HepG2 (cell line): ENCODE measurements around the gene IFNAR2. TPM values are rescaled to one million over a fixed set of nuclear protein-coding genes. Genes with fewer than 3 reads are reported as not detected.

ENCODE experiments used
- ATAC-seq: fragments of 200-7000 bp; cut with Tn5 transposase; 3 replicates; pipeline ENCODE4 v1.9.1; 2020; ENCODE audit warnings: mild to moderate bottlenecking, moderate library complexity
- BruUV-seq: library from RNA; stranded (reverse); fragments of 400-500 nt; replicated peaks from 2 replicates; lab custom pipeline; 2021; lab: Mats Ljungman, UMichigan
- CTCF ChIA-PET: fragments of 300-600 bp; formaldehyde crosslinking; extraction: SDS; loops from one replicate; lab custom pipeline; 2021; ENCODE audit warnings: low total read pairs, inconsistent platforms, low intra/inter-chr PET ratio; lab: Yijun Ruan, JAX
- POLR2A ChIA-PET: fragments of 350-600 bp; sonication (Branson Sonifier 250); formaldehyde crosslinking; loops from one replicate; lab custom pipeline; 2020; ENCODE audit warnings: antibody characterized with exemption, inconsistent platforms; lab: Yijun Ruan, JAX
- DNase-seq: peaks from one replicate; pipeline ENCODE4 v3.0.0-alpha.2; 2015; ENCODE audit warnings: low spot score
- FAIRE-seq: peaks from 3 replicates; lab custom pipeline; 2011; peaks lifted over from hg19 to GRCh38; lab: Jason Lieb, UNC
- H2AFZ ChIP-seq: one replicate; pipeline ENCODE4 v1.6.1; 2011; ENCODE audit warnings: low read length, inconsistent platforms
- H3K27ac ChIP-seq: fragments of 300-600 bp; 3 replicates; pipeline ENCODE4 v1.8.0; 2011; ENCODE audit warnings: mixed run types, mild to moderate bottlenecking, mixed read lengths, low read length, inconsistent platforms; ENCODE audit not compliant: insufficient read depth; ENCODE audit errors: extremely low read length
- H3K27me3 ChIP-seq, 2 experiments: fragments of 200-600 bp in 1 of 2; 2 replicates in 1 of 2; 3 replicates in 1 of 2; pipeline versions ENCODE4 v1.6.0 to v1.8.0; 2011; ENCODE audit warnings: low read length in 2 of 2, mild to moderate bottlenecking in 2 of 2, moderate library complexity in 2 of 2, inconsistent platforms in 1 of 2; ENCODE audit not compliant: insufficient read depth in 2 of 2, control insufficient read depth in 1 of 2
- H3K36me3 ChIP-seq, 2 experiments: fragments of 200-600 bp in 1 of 2; replicated peaks in 1 of 2; 2 replicates in 1 of 2; 3 replicates in 1 of 2; pipeline versions ENCODE4 v1.5.1 to v1.8.0; 2011; ENCODE audit warnings: low read length in 2 of 2, inconsistent platforms in 1 of 2; ENCODE audit not compliant: insufficient read depth in 2 of 2, control insufficient read depth in 1 of 2
- H3K4me1 ChIP-seq: 2 replicates; pipeline ENCODE4 v1.5.1; 2012; ENCODE audit warnings: low read length, inconsistent platforms; ENCODE audit not compliant: insufficient read depth
- H3K4me2 ChIP-seq: 2 replicates; pipeline ENCODE4 v1.6.0; 2011; ENCODE audit warnings: low read depth, low read length, inconsistent platforms
- H3K4me3 ChIP-seq, 3 experiments: fragments of 200-600 bp in 1 of 3; sonication (generic), shearing (Covaris generic) in 1 of 3; replicated peaks in 1 of 3; 2 replicates each; pipeline ENCODE4 v1.5.1; 2011 to 2016; ENCODE audit warnings: low read length in 3 of 3, inconsistent platforms in 2 of 3, low read depth in 2 of 3, mild to moderate bottlenecking in 2 of 3, control low read depth in 1 of 3, mixed read lengths in 1 of 3; ENCODE audit not compliant: insufficient read depth in 1 of 3
- H3K79me2 ChIP-seq: one replicate; pipeline ENCODE4 v1.6.1; 2011; ENCODE audit warnings: low read length, inconsistent platforms; ENCODE audit not compliant: insufficient read depth
- H3K9ac ChIP-seq: 2 replicates; pipeline ENCODE4 v1.6.0; 2011; ENCODE audit warnings: mild to moderate bottlenecking, low read depth, low read length, inconsistent platforms; ENCODE audit not compliant: insufficient read depth
- H3K9me3 ChIP-seq: 2 replicates; pipeline ENCODE4 v1.5.1; 2012; ENCODE audit warnings: mild to moderate bottlenecking, low read length
- H4K20me1 ChIP-seq: 2 replicates; pipeline ENCODE4 v1.6.0; 2011; ENCODE audit warnings: inconsistent platforms, mild to moderate bottlenecking, low read length, moderate library complexity; ENCODE audit not compliant: insufficient read depth
- FOXK2 ChIP-seq: fragments of 450-650 bp; IDR thresholded peaks from 2 replicates; pipeline ENCODE4 v1.6.1; 2016
- KDM4B ChIP-seq: sonication (generic); formaldehyde crosslinking; IDR thresholded peaks from 2 replicates; pipeline ENCODE4 v1.4.0; 2020; ENCODE audit warnings: missing genetic modification reagents
- PHF8 ChIP-seq: sonication (generic); formaldehyde crosslinking; IDR thresholded peaks from 2 replicates; pipeline ENCODE4 v1.5.0; 2020; ENCODE audit warnings: missing genetic modification reagents
- POLR2A ChIP-seq, 2 experiments: IDR thresholded peaks; 2 replicates each; pipeline ENCODE4 v1.6.1; 2011; ENCODE audit warnings: low read depth in 2 of 2, low read length in 2 of 2, mild to moderate bottlenecking in 1 of 2, moderate library complexity in 1 of 2; ENCODE audit not compliant: insufficient read depth in 1 of 2
- SSRP1 ChIP-seq: IDR thresholded peaks from 2 replicates; pipeline ENCODE4 v1.6.1; 2016; ENCODE audit warnings: control low read depth
- ZFX ChIP-seq: sonication (generic); formaldehyde crosslinking; IDR thresholded peaks from 2 replicates; pipeline ENCODE4 v1.4.0; 2020; ENCODE audit warnings: mild to moderate bottlenecking, low read depth, missing genetic modification reagents, moderate library complexity
- ZNF33B ChIP-seq: sonication (generic); formaldehyde crosslinking; IDR thresholded peaks from 2 replicates; pipeline ENCODE4 v1.5.1; 2020; ENCODE audit warnings: mild to moderate bottlenecking, missing genetic modification reagents
- ZNF350 ChIP-seq: sonication (generic); formaldehyde crosslinking; IDR thresholded peaks from 2 replicates; pipeline ENCODE4 v1.4.0; 2020; ENCODE audit warnings: mild to moderate bottlenecking, low read depth, missing genetic modification reagents, borderline replicate concordance
- WGBS: methylation state at CpG from one replicate; pipeline ENCODE4 v1.1.6; 2017; ENCODE audit warnings: low lambda C conversion rate; 5-methylcytosine and 5-hydroxymethylcytosine counted together
- in situ Hi-C: cut with HindIII; loops from 2 replicates; pipeline ENCODE4 v1.10.0; 2017; ENCODE audit warnings: low pct_unique_long_range_greater_than_20kb; ENCODE audit not compliant: extremely low pct_ligation_motif_present
- intact Hi-C: fragments of 100-400 bp; cut with micrococcal nuclease; formaldehyde crosslinking; loops from one replicate; pipeline ENCODE4 v1.10.0; 2022; ENCODE audit not compliant: unreplicated experiment
- polyA plus RNA-seq, 8 experiments: library from polyadenylated mRNA; depleted of rRNA in 3 of 8; stranded (reverse) in 7 of 8; unstranded in 1 of 8; fragments of >200 nt; fragmentation: Illumina TruSeq in 4 of 8; extraction: Trizol in 4 of 8; gene quantifications; 2 replicates each; pipeline versions ENCODE4 v1.2.1 to v1.2.3, GENCODE V29; 2011 to 2016; ENCODE audit warnings: low read depth in 4 of 8, missing spikeins in 1 of 8, mixed read lengths in 1 of 8; ENCODE audit not compliant: insufficient read depth in 1 of 8
- total RNA-seq, 5 experiments: library from RNA; depleted of rRNA; stranded (reverse); fragments of >200 nt; fragmentation: Illumina TruSeq; extraction: Trizol; gene quantifications; 2 replicates each; pipeline ENCODE4 v1.2.3, GENCODE V29; 2016; ENCODE audit warnings: low read depth in 1 of 5
- TF ChIP-seq, protein P1 (sequence below): sonication (generic); formaldehyde crosslinking; IDR thresholded peaks from 2 replicates; pipeline ENCODE4 v1.5.0; 2020; ENCODE audit warnings: missing genetic modification reagents, mild to moderate bottlenecking, borderline replicate concordance
- TF ChIP-seq, protein P2 (sequence below): IDR thresholded peaks from 2 replicates; pipeline ENCODE4 v1.6.1; 2016; ENCODE audit warnings: control low read depth
- TF ChIP-seq, protein P3 (sequence below): sonication (generic); formaldehyde crosslinking; IDR thresholded peaks from 2 replicates; pipeline ENCODE4 v1.5.0; 2020; ENCODE audit warnings: missing genetic modification reagents
- TF ChIP-seq, protein P4 (sequence below): IDR thresholded peaks from 2 replicates; pipeline ENCODE4 v1.6.1; 2016; ENCODE audit warnings: missing compliant biosample characterization, missing genetic modification reagents, borderline replicate concordance
- TF ChIP-seq, protein P5 (sequence below): sonication (generic); formaldehyde crosslinking; IDR thresholded peaks from 2 replicates; pipeline ENCODE4 v1.4.0; 2020; ENCODE audit warnings: low read depth, mild to moderate bottlenecking, missing genetic modification reagents

IFNAR2 gene
- total and polyA plus RNA-seq, 2 of the 13 experiments (the other 11 are each of a cell fraction or from before 2014, with no cell fraction given) = 5.1 to 24.1 TPM

DNA sequence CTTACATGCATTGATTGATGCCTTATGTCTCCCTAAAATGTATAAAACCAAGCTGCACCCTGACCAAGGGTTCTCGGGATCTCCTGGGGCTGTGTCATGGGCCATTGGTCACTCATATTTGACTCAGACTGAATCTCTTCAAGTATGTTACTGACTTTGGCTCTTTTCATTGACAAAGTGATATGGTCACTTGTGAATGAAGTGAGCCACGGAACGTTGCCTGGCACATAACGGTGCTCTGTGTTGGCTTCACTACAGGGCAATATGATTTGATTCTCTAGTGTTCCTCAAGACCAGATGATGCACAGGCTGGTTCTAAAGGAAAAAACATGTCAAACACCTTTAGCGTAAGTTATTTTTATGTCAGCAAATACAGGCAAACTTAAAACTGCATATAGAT lies 25.0 kb downstream of the IFNAR2 start (continued):
- no peak for TF ChIP-seq ZNF350
- TF ChIP-seq, protein P1, sequence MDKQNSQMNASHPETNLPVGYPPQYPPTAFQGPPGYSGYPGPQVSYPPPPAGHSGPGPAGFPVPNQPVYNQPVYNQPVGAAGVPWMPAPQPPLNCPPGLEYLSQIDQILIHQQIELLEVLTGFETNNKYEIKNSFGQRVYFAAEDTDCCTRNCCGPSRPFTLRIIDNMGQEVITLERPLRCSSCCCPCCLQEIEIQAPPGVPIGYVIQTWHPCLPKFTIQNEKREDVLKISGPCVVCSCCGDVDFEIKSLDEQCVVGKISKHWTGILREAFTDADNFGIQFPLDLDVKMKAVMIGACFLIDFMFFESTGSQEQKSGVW (CRISPR knock-in tag) = no peak

DNA sequence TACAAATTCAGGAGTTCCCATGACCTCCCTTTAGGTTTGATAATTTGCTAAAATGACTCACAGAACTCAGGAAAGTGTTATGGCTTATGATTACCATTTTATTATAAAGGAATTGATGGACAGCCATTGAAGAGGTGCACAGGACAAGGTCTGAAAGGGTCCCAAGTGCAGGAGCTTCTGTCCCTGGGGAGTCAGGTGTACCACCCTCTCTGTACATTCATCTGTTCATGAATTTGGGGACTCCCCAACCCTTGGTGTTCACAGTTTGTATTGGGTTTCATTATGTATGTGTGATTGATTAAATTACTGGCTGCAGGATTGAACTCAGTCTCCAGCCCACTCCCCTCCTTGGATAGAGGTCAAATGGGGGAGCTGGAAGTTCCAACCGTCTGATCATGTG lies 25.7 kb downstream of the IFNAR2 start:
- 90% methylated on average over 1 of the region's 1 CpG for WGBS
- H3K27ac ChIP-seq = no peak overlapping the region
- H4K20me1 ChIP-seq = no peaks in the 10 kb centered on the region
- intact Hi-C loops = no loop called here
- no peak overlapping the region for H2AFZ ChIP-seq
- ChIA-PET CTCF (no interaction called here), POLR2A (interaction anchor here (1.5 kb wide), 1 partner anchor 52 kb away, joined by 3 read pairs; no protein-coding TSS in a partner anchor)
- H3K9me3 ChIP-seq = no peaks in the 10 kb centered on the region
- H3K4me1 ChIP-seq = peaks cover 15% of the 10 kb centered on the region
- H3K36me3 ChIP-seq = peaks cover 11 to 70% of the 10 kb centered on the region in 2 experiments
- no peak overlapping the region for H3K9ac ChIP-seq
- no peak overlapping the region for H3K4me2 ChIP-seq
- TF ChIP-seq, protein P2, sequence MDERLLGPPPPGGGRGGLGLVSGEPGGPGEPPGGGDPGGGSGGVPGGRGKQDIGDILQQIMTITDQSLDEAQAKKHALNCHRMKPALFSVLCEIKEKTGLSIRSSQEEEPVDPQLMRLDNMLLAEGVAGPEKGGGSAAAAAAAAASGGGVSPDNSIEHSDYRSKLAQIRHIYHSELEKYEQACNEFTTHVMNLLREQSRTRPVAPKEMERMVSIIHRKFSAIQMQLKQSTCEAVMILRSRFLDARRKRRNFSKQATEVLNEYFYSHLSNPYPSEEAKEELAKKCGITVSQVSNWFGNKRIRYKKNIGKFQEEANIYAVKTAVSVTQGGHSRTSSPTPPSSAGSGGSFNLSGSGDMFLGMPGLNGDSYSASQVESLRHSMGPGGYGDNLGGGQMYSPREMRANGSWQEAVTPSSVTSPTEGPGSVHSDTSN (CRISPR knock-in tag) = no peak
- in situ Hi-C loops = no loop called here
- no peak overlapping the region for H3K4me3 ChIP-seq
- no peak for FAIRE-seq
- DNase-seq = no peak
- no TSS peak for BruUV-seq
- H3K79me2 ChIP-seq = no peaks in the 10 kb centered on the region
- ATAC-seq = no peak
- no peaks in the 10 kb centered on the region for H3K27me3 ChIP-seq

DNA sequence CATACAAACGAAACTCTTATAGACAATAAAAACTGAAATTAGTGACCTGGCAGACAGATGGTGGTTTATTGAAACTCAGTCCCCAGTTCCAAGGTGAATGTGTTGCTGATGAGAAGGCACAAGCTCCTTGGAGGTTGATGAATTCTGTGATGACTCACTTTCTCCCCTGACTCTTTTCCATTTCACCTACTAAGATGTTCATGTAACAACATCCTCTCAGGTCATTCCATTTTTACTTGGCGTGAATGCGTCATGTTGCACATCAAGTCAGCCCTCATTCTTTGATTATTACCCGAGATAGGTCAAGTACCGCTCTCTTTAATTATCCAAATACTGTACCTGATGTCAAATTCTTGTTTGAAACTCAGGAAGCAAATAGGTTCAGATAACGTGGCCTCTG lies 26.3 kb downstream of the IFNAR2 start:
- POLR2A ChIA-PET = interaction anchor here (1.5 kb wide), 1 partner anchor 52 kb away, joined by 3 read pairs; no protein-coding TSS in a partner anchor
- Histone ChIP-seq H3K4me1 (peaks cover 21% of the 10 kb centered on the region), H2AFZ (no peak overlapping the region), H4K20me1 (no peaks in the 10 kb centered on the region), H3K4me2 (no peak overlapping the region), H3K4me3 (no peak overlapping the region), H3K79me2 (no peaks in the 10 kb centered on the region), H3K36me3 (peaks cover 11 to 66% of the 10 kb centered on the region in 2 experiments), H3K27ac (no peak overlapping the region), H3K9me3 (no peaks in the 10 kb centered on the region), H3K9ac (no peak overlapping the region), H3K27me3 (no peaks in the 10 kb centered on the region)
- FAIRE-seq (no peak), DNase-seq (no peak), ATAC-seq (no peak)
- 95% methylated on average over 6 of the region's 6 CpGs for WGBS
- intact Hi-C loops (no loop called here), in situ Hi-C loops (no loop called here)
- BruUV-seq = no TSS peak
- CTCF ChIA-PET = no interaction called here
- TF ChIP-seq SSRP1 (CRISPR knock-in tag) (no peak), KDM4B (no peak), FOXK2 (no peak), POLR2A (IDR thresholded peaks at IDR 0.05; ENCODE audit: insufficient read depth in 1 of 2, low read depth in 2 of 2, low read length in 2 of 2) (no peak), ZFX (CRISPR knock-in tag) (no peak), ZNF33B (no peak), PHF8 (CRISPR knock-in tag) (no peak)
- TF ChIP-seq, protein P3, sequence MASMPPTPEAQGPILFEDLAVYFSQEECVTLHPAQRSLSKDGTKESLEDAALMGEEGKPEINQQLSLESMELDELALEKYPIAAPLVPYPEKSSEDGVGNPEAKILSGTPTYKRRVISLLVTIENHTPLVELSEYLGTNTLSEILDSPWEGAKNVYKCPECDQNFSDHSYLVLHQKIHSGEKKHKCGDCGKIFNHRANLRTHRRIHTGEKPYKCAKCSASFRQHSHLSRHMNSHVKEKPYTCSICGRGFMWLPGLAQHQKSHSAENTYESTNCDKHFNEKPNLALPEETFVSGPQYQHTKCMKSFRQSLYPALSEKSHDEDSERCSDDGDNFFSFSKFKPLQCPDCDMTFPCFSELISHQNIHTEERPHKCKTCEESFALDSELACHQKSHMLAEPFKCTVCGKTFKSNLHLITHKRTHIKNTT (CRISPR knock-in tag) = no peak
- TF ChIP-seq, protein P4, sequence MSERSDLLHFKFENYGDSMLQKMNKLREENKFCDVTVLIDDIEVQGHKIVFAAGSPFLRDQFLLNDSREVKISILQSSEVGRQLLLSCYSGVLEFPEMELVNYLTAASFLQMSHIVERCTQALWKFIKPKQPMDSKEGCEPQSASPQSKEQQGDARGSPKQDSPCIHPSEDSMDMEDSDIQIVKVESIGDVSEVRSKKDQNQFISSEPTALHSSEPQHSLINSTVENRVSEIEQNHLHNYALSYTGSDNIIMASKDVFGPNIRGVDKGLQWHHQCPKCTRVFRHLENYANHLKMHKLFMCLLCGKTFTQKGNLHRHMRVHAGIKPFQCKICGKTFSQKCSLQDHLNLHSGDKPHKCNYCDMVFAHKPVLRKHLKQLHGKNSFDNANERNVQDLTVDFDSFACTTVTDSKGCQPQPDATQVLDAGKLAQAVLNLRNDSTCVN (CRISPR knock-in tag) = no peak
- TF ChIP-seq, protein P5, sequence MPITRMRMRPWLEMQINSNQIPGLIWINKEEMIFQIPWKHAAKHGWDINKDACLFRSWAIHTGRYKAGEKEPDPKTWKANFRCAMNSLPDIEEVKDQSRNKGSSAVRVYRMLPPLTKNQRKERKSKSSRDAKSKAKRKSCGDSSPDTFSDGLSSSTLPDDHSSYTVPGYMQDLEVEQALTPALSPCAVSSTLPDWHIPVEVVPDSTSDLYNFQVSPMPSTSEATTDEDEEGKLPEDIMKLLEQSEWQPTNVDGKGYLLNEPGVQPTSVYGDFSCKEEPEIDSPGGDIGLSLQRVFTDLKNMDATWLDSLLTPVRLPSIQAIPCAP (CRISPR knock-in tag) = no peak
